Heart left ventricle (tissue), 16 donors: ENCODE measurements around the gene KDM6B. TPM values are rescaled to one million over a fixed set of nuclear protein-coding genes. Genes with fewer than 3 reads are reported as not detected.

Source experiments
- ATAC-seq, 4 donors: fragments of 200-7000 bp; cut with Tn5 transposase; one replicate each; pipeline ENCODE4 v1.9.1; 2020 to 2022; ENCODE audit warnings: moderate library complexity in 4 of 4, mild to moderate bottlenecking in 3 of 4, moderate number of reproducible peaks in 1 of 4
- DNase-seq, 5 donors: peaks; one replicate each; pipeline ENCODE4 v3.0.0-alpha.2; 2020
- H3K27ac ChIP-seq, 12 donors: fragments of 200-600 bp; sonication (generic) in 4 of 12; one replicate each; pipeline versions ENCODE4 v1.5.0 to v1.8.0; 2016 to 2022; ENCODE audit warnings: mild to moderate bottlenecking in 2 of 12
- H3K27me3 ChIP-seq, 9 donors: fragments of 200-600 bp; sonication (generic) in 2 of 9; one replicate each; pipeline versions ENCODE4 v1.5.1 to v1.8.0; 2016 to 2022; ENCODE audit warnings: mild to moderate bottlenecking in 3 of 9
- H3K36me3 ChIP-seq, 9 donors: fragments of 200-600 bp; sonication (generic) in 2 of 9; one replicate each; pipeline versions ENCODE4 v1.5.0 to v1.8.0; 2018 to 2022; ENCODE audit warnings: mild to moderate bottlenecking in 2 of 9
- H3K4me1 ChIP-seq, 12 donors: fragments of 200-600 bp; sonication (generic) in 4 of 12; one replicate each; pipeline versions ENCODE4 v1.5.0 to v1.8.0; 2016 to 2022; ENCODE audit warnings: mild to moderate bottlenecking in 3 of 12
- H3K4me3 ChIP-seq, 12 donors: fragments of 200-600 bp; sonication (generic) in 4 of 12; one replicate each; pipeline versions ENCODE4 v1.5.0 to v1.8.0; 2017 to 2022; ENCODE audit warnings: mild to moderate bottlenecking in 9 of 12, moderate library complexity in 4 of 12
- H3K9me3 ChIP-seq, 12 donors: fragments of 200-600 bp; sonication (generic) in 4 of 12; one replicate each; pipeline versions ENCODE4 v1.5.0 to v1.8.0; 2016 to 2022; ENCODE audit warnings: mild to moderate bottlenecking in 1 of 12
- POLR2A ChIP-seq, 2 donors: fragments of 450-650 bp; IDR thresholded peaks; one replicate each; pipeline ENCODE4 v1.6.1; 2017; ENCODE audit warnings: antibody characterized with exemption in 2 of 2, mild to moderate bottlenecking in 2 of 2, moderate library complexity in 2 of 2
- WGBS, 4 donors: extraction: QIAGEN DNeasy Blood & Tissue Kit in 2 of 4; methylation state at CpG; one replicate each; pipeline versions ENCODE4 v1.1.5 to v1.1.7; 2013 to 2018; 5-methylcytosine and 5-hydroxymethylcytosine counted together
- intact Hi-C, 10 donors: fragments of 100-400 bp; cut with DNase I; formaldehyde crosslinking; loops; one replicate each; pipeline versions ENCODE4 v1.11.1 to v1.14.2; 2022
- polyA plus RNA-seq, 2 donors: library from polyadenylated mRNA; stranded (reverse); fragments of 200-250 nt; gene quantifications; one replicate each; pipeline ENCODE4 v1.2.3, GENCODE V29; 2013
- total RNA-seq, 9 donors: library from RNA; depleted of rRNA in 2 of 9; stranded (reverse); fragments of >200 nt in 2 of 9; fragmentation: NEBNext Ultra II Directional in 3 of 9; extraction: Animal tissue kit (Norgen Biotek cat#: 25700) in 3 of 9; gene quantifications; one replicate each; pipeline versions ENCODE4 v1.1.0 to v1.2.4, GENCODE V29; 2016 to 2023
- TF ChIP-seq, protein P1 (sequence below), 12 donors: fragments of 200-600 bp; sonication (generic) in 4 of 12; IDR thresholded peaks; one replicate each; pipeline versions ENCODE4 v1.5.0 to v1.8.0; 2018 to 2022; ENCODE audit warnings: antibody characterized with exemption in 12 of 12, mild to moderate bottlenecking in 5 of 12
- donor health status: ischemic (EF 13 %, LVEDD 7.1; RV severe dilation, severe dysfunction).
- donor health status: healthy with polysubstance abuse.
- donor health status: DM: no; HTN: yes; CAD: no.
- donor health status: DM: no; HTN: no; CAD: no.
- donor health status: ischemic (EF 25% LVEDD 6.9; RV normal size, moderate dysfunction).
- donor health status: ischemic (EF 25% LVEDD 5.7; RV mildly dilated, moderate dysfunction).
- donor health status: healthy.
- donor health status: DM: yes; HTN: yes; CAD: no.
- donor health status: ischemic (EF 35%, LVEDD 5.7; RV mildly dilated, moderate dysfunction).
- donor health status: nonischemic (EF 11% LVEDD 7.7; RV severe dilation, severe dysfunction).
- donor health status: DM: yes; HTN: yes; CAD: no.
- donor health status: PGD.
- donor health status: ischemic (EF 29% LVEDD 5.4; RV normal size, mild dysfunction).
- donor health status: nonischemic (EF 23%, LVEDD 6.1; RV moderate dilation, normal function).

KDM6B gene
- total and polyA plus RNA-seq, 11 donors: 7.4 to 29.3 (median 20.6) TPM

DNA sequence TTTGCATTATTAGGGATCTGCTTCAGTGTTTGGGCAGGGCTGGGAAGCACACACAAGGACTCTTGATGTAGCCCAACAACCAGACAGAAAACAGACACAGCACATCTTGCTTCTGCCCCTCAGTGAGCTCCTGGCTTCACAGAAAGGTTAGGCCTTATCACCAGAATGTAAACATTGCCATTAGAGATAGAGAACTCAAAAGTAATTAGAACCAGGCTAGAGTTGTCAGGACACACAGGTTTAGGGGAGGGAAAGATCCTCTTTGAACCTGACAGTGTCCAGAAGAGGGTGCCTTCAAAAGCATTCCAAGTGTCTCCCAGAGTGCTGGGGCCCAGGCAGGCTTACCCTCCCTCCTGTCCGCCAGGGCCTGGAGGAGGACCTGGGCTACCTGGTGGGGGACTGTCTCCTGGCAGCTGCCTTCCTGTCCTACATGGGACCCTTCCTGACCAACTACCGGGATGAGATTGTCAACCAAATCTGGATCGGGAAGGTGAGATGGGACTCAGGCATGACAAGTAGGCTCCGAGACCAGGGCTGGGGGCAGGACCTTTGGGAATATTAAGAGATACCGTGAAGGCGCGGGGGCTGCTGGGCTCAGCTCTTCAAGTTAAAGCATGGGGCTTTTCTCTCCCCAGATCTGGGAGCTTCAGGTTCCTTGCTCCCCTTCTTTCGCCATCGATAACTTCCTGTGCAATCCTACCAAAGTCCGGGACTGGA lies 16.9 kb upstream of the KDM6B start:
- TF ChIP-seq POLR2A (IDR thresholded peaks at IDR 0.05): no peak
- TF ChIP-seq, protein P1, sequence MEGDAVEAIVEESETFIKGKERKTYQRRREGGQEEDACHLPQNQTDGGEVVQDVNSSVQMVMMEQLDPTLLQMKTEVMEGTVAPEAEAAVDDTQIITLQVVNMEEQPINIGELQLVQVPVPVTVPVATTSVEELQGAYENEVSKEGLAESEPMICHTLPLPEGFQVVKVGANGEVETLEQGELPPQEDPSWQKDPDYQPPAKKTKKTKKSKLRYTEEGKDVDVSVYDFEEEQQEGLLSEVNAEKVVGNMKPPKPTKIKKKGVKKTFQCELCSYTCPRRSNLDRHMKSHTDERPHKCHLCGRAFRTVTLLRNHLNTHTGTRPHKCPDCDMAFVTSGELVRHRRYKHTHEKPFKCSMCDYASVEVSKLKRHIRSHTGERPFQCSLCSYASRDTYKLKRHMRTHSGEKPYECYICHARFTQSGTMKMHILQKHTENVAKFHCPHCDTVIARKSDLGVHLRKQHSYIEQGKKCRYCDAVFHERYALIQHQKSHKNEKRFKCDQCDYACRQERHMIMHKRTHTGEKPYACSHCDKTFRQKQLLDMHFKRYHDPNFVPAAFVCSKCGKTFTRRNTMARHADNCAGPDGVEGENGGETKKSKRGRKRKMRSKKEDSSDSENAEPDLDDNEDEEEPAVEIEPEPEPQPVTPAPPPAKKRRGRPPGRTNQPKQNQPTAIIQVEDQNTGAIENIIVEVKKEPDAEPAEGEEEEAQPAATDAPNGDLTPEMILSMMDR (IDR thresholded peaks at IDR 0.05): no peak
- intact Hi-C loops: loop anchor here in 4 of 10 donors (5.0 to 10.0 kb wide), 3 partner anchors 35 to 218 kb away; partner anchors contain the start of gene ALOX15B (in 1 of the 4)
- WGBS, 4 donors: 62 to 68% (median 62%) methylated on average over 10 of the region's 10 CpGs
- no peak for ATAC-seq
- no peak for DNase-seq
- Histone ChIP-seq H3K36me3 (no peaks in the 10 kb centered on the region), H3K4me1 (no peaks in the 10 kb centered on the region), H3K4me3 (no peak overlapping the region), H3K27me3 (no peaks in the 10 kb centered on the region), H3K27ac (no peak overlapping the region), H3K9me3 (no peaks in the 10 kb centered on the region)

GRCh38 chr17:7817643-7817964 lies 16.4 kb upstream of the KDM6B start:
- no peaks in the 10 kb centered on the region for H3K4me1 ChIP-seq
- DNase-seq (no peak), ATAC-seq (no peak)
- no peaks in the 10 kb centered on the region for H3K36me3 ChIP-seq
- no peak overlapping the region for H3K27ac ChIP-seq
- intact Hi-C loops: loop anchor here in 4 of 10 donors (5.0 to 10.0 kb wide), 3 partner anchors 35 to 217 kb away; partner anchors contain the start of gene ALOX15B (in 1 of the 4)
- no peaks in the 10 kb centered on the region for H3K9me3 ChIP-seq
- WGBS, 4 donors: 82 to 91% (median 85%) methylated on average over 9 of the region's 9 CpGs
- TF ChIP-seq POLR2A (IDR thresholded peaks at IDR 0.05): no peak
- TF ChIP-seq, protein P1 (IDR thresholded peaks at IDR 0.05): no peak
- no peak overlapping the region for H3K4me3 ChIP-seq
- no peaks in the 10 kb centered on the region for H3K27me3 ChIP-seq

- Histone ChIP-seq H3K36me3 (no peaks in the 10 kb centered on the region), H3K9me3 (no peaks in the 10 kb centered on the region), H3K27me3 (no peaks in the 10 kb centered on the region), H3K27ac (no peak overlapping the region), H3K4me1 (no peaks in the 10 kb centered on the region), H3K4me3 (no peak overlapping the region)
- WGBS, 4 donors: 83 to 91% (median 87%) methylated on average over 10 of the region's 10 CpGs
- no peak for ATAC-seq
- no peak for TF ChIP-seq POLR2A (IDR thresholded peaks at IDR 0.05)
- TF ChIP-seq, protein P1 (IDR thresholded peaks at IDR 0.05): no peak
- intact Hi-C loops: loop anchor here in 4 of 10 donors (5.0 to 10.0 kb wide), 3 partner anchors 34 to 217 kb away; partner anchors contain the start of gene ALOX15B (in 1 of the 4)
- no peak for DNase-seq
Measured at GRCh38 chr17:7818026-7818425, 16.0 kb upstream of the KDM6B start.

GRCh38 chr17:7818746-7819645 lies 15.0 kb upstream of the KDM6B start:
- Histone ChIP-seq H3K4me1 (no peaks in the 10 kb centered on the region), H3K4me3 (no peak overlapping the region), H3K36me3 (no peaks in the 10 kb centered on the region), H3K27me3 (no peaks in the 10 kb centered on the region), H3K27ac (no peak overlapping the region), H3K9me3 (no peaks in the 10 kb centered on the region)
- TF ChIP-seq, protein P1 (IDR thresholded peaks at IDR 0.05): no peak
- no peak for TF ChIP-seq POLR2A (IDR thresholded peaks at IDR 0.05)
- ATAC-seq: peak in 1 of 4 donors; percentile 8
- DNase-seq: no peak
- WGBS, 4 donors: 85 to 87% (median 87%) methylated on average over 26 to 27 of the region's 27 CpGs
- intact Hi-C loops: loop anchor here in 4 of 10 donors (5.0 to 10.0 kb wide), 3 partner anchors 33 to 216 kb away; partner anchors contain the start of gene ALOX15B (in 1 of the 4)
